Measurements from ENCODE around the gene SEMA5B.

DNA sequence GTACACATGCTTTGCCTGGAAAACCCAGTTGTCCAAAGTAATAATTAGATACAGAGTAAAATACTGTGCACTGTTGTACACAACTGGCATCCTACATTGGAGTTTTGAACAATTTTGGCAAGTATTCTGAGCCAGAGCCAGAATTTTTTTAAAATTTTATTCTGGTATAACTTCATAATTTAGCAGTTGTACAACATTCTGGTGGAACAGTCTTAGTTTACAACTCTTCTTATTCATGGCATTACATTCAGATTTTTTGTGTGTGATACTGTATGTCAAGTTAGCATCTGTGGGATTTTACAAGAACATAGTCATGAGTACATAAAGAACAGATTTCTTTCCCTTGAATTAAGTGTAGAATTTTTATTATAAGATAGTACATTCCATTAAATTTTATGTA, 165.2 kb downstream of the SEMA5B start:
- no peak for TF ChIP-seq POLR2AphosphoS5 (IDR thresholded peaks at IDR 0.05; ENCODE audit: low read depth, low read length)
- no peak for TF ChIP-seq SPI1 (IDR thresholded peaks at IDR 0.05; ENCODE audit: low read depth, low read length)
- TF ChIP-seq TAF1 (IDR thresholded peaks at IDR 0.05; ENCODE audit: low read depth, low read length), result no peak
- TF ChIP-seq POLR2A (IDR thresholded peaks at IDR 0.05; ENCODE audit: low read depth, low read length), result no peak
- no peak for TF ChIP-seq POU2F2 (IDR thresholded peaks at IDR 0.05; ENCODE audit: low read depth, low read length)
